ENCODE results near the gene GALNT3.

DNA sequence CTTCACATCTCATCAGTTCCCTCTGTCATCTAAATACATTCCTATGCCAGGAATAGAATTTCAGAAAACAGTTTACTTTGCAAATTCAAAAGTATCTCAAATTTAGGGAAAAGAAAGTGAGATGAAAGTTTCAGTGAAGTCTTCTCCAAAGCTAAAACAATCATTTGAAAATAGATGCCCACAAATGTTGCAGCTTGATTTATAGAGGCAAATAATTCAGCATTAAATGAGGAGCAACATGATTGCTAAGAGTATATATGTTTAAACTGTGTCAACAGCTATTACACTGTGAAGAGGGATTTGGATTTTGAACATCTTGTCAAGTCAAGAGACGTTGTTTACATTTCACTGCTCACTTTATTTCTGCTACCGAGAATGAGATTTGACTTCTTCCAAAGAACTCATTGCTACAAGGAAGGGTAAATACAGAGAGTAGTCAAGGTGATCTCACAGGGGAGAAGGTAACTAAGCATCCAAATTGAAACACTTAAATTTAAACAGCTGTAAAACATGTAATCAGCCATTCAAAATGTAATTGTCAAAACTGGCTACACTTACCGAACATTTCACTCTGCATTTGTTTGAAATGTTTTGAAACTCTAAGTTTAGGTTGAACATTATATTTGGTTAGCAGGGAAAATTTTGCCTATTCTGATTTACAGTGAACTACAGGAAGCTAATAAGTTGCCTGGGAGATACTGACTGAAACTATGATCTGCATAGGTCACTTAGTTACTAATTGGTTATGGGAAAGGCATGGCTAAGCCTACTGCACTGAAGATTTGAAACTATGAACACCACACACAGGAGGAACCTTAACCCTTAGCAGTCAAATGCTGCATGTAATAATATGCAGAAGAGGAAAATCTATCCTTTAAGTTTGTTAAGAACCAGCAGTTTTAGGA lies 33.2 kb upstream of the GALNT3 start:
- no peak for TF ChIP-seq RAD21 (IDR thresholded peaks at IDR 0.05)
- TF ChIP-seq, protein P1, sequence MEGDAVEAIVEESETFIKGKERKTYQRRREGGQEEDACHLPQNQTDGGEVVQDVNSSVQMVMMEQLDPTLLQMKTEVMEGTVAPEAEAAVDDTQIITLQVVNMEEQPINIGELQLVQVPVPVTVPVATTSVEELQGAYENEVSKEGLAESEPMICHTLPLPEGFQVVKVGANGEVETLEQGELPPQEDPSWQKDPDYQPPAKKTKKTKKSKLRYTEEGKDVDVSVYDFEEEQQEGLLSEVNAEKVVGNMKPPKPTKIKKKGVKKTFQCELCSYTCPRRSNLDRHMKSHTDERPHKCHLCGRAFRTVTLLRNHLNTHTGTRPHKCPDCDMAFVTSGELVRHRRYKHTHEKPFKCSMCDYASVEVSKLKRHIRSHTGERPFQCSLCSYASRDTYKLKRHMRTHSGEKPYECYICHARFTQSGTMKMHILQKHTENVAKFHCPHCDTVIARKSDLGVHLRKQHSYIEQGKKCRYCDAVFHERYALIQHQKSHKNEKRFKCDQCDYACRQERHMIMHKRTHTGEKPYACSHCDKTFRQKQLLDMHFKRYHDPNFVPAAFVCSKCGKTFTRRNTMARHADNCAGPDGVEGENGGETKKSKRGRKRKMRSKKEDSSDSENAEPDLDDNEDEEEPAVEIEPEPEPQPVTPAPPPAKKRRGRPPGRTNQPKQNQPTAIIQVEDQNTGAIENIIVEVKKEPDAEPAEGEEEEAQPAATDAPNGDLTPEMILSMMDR (IDR thresholded peaks at IDR 0.05; ENCODE audit: low read depth, low read length, missing input control): no peak
- TF ChIP-seq JUND (IDR thresholded peaks at IDR 0.05): no peak
- TF ChIP-seq FOXA1 (IDR thresholded peaks at IDR 0.05): no peak
- no peak for TF ChIP-seq GABPA (IDR thresholded peaks at IDR 0.05 in 1 of 2, conservative IDR thresholded peaks at IDR 0.05 in 1 of 2)
- no peak for TF ChIP-seq TAF1 (conservative IDR thresholded peaks at IDR 0.05)
- no peak for TF ChIP-seq SP1 (IDR thresholded peaks at IDR 0.05)
- TF ChIP-seq, protein P2, sequence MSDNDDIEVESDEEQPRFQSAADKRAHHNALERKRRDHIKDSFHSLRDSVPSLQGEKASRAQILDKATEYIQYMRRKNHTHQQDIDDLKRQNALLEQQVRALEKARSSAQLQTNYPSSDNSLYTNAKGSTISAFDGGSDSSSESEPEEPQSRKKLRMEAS (IDR thresholded peaks at IDR 0.05): no peak
- TF ChIP-seq, protein P3, sequence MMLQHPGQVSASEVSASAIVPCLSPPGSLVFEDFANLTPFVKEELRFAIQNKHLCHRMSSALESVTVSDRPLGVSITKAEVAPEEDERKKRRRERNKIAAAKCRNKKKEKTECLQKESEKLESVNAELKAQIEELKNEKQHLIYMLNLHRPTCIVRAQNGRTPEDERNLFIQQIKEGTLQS (IDR thresholded peaks at IDR 0.05): no peak
- TF ChIP-seq RXRA (IDR thresholded peaks at IDR 0.05): no peak
- TF ChIP-seq, protein P4, sequence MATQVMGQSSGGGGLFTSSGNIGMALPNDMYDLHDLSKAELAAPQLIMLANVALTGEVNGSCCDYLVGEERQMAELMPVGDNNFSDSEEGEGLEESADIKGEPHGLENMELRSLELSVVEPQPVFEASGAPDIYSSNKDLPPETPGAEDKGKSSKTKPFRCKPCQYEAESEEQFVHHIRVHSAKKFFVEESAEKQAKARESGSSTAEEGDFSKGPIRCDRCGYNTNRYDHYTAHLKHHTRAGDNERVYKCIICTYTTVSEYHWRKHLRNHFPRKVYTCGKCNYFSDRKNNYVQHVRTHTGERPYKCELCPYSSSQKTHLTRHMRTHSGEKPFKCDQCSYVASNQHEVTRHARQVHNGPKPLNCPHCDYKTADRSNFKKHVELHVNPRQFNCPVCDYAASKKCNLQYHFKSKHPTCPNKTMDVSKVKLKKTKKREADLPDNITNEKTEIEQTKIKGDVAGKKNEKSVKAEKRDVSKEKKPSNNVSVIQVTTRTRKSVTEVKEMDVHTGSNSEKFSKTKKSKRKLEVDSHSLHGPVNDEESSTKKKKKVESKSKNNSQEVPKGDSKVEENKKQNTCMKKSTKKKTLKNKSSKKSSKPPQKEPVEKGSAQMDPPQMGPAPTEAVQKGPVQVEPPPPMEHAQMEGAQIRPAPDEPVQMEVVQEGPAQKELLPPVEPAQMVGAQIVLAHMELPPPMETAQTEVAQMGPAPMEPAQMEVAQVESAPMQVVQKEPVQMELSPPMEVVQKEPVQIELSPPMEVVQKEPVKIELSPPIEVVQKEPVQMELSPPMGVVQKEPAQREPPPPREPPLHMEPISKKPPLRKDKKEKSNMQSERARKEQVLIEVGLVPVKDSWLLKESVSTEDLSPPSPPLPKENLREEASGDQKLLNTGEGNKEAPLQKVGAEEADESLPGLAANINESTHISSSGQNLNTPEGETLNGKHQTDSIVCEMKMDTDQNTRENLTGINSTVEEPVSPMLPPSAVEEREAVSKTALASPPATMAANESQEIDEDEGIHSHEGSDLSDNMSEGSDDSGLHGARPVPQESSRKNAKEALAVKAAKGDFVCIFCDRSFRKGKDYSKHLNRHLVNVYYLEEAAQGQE (IDR thresholded peaks at IDR 0.05): no peak
